ENCODE data around the gene TMC7.

DNA sequence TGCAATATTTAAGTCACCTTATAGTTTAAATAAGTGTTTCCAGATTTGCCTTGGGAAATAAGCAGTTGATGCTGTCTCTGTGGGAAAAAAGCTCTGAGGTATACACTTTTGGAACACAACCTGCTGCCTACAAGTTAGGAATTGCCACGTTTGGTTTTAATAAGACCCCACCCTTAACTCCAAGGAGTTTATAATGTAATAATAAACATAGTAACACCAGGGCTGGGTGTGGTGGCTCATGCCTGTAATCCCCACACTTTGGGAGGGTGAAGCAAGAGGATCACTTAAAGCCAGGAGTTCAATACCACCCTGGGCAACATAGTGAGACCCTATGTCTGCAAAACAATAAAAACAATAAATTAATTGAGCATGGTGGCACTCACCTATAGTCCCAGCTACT lies 41.7 kb upstream of the TMC7 start:
- TF ChIP-seq CTCF (conservative IDR thresholded peaks at IDR 0.05; ENCODE audit: low read depth, low read length), result no peak
- TF ChIP-seq EZH2 (IDR thresholded peaks at IDR 0.05; ENCODE audit: borderline replicate concordance, low read depth, low read length, poor library complexity, severe bottlenecking), result no peak

All from A673 (cell line).